Spleen (tissue), 11 donors: ENCODE results near the gene LCT. TPM values are rescaled to one million over a fixed set of nuclear protein-coding genes. Genes with fewer than 3 reads are reported as not detected.

Source experiments
- DNase-seq: peaks from one replicate; pipeline ENCODE4 v3.0.0-alpha.2; 2020
- H3K27ac ChIP-seq, 8 donors: fragments of 200-600 bp; sonication (generic) in 7 of 8; 1 replicate in 4 of 8; 2 replicates in 4 of 8; pipeline versions ENCODE4 v1.5.0 to v1.8.0; 2016 to 2021; ENCODE audit warnings: inconsistent platforms in 4 of 8, mild to moderate bottlenecking in 4 of 8, moderate library complexity in 1 of 8
- H3K27me3 ChIP-seq, 7 donors: fragments of 200-600 bp; sonication (generic) in 6 of 7; replicated peaks in 1 of 7; 1 replicate in 4 of 7; 2 replicates in 3 of 7; pipeline versions ENCODE4 v1.5.0 to v1.8.0; 2016 to 2021; ENCODE audit warnings: inconsistent platforms in 3 of 7, mild to moderate bottlenecking in 1 of 7
- H3K36me3 ChIP-seq, 6 donors: fragments of 200-600 bp; sonication (generic) in 5 of 6; 1 replicate in 4 of 6; 2 replicates in 2 of 6; pipeline versions ENCODE4 v1.5.0 to v1.8.0; 2016 to 2021; ENCODE audit warnings: inconsistent platforms in 2 of 6
- H3K4me1 ChIP-seq, 6 donors: fragments of 200-600 bp; sonication (generic) in 5 of 6; 1 replicate in 3 of 6; 2 replicates in 3 of 6; pipeline versions ENCODE4 v1.5.0 to v1.8.0; 2016 to 2021; ENCODE audit warnings: inconsistent platforms in 3 of 6
- H3K4me3 ChIP-seq, 8 donors: fragments of 200-600 bp; sonication (generic) in 7 of 8; 1 replicate in 4 of 8; 2 replicates in 4 of 8; pipeline versions ENCODE4 v1.5.0 to v1.8.0; 2016 to 2021; ENCODE audit warnings: inconsistent platforms in 4 of 8, mild to moderate bottlenecking in 4 of 8, moderate library complexity in 2 of 8
- H3K9me3 ChIP-seq, 8 donors: fragments of 200-600 bp; sonication (generic) in 7 of 8; 1 replicate in 4 of 8; 2 replicates in 4 of 8; pipeline versions ENCODE4 v1.5.0 to v1.8.0; 2016 to 2021; ENCODE audit warnings: inconsistent platforms in 4 of 8
- CTCF ChIP-seq, 11 experiments: fragments of 200-600 bp in 7 of 11; fragments of 450-650 bp in 4 of 11; sonication (generic) in 4 of 11; IDR thresholded peaks in 8 of 11; conservative IDR thresholded peaks in 3 of 11; 1 replicate in 7 of 11; 2 replicates in 4 of 11; pipeline versions ENCODE4 v1.4.0 to v1.8.0; 2016 to 2021; ENCODE audit warnings: antibody characterized with exemption in 11 of 11, inconsistent platforms in 4 of 11, mild to moderate bottlenecking in 1 of 11
- POLR2A ChIP-seq, 3 donors: fragments of 450-650 bp; IDR thresholded peaks; one replicate each; pipeline ENCODE4 v1.5.1; 2017; ENCODE audit warnings: antibody characterized with exemption in 3 of 3, mild to moderate bottlenecking in 1 of 3
- POLR2AphosphoS5 ChIP-seq, 3 donors: sonication (generic); formaldehyde crosslinking; IDR thresholded peaks; one replicate each; pipeline ENCODE4 v1.5.1; 2017; ENCODE audit warnings: antibody characterized with exemption in 3 of 3
- WGBS, 5 donors: extraction: QIAGEN DNeasy Blood & Tissue Kit in 3 of 5; methylation state at CpG; one replicate each; pipeline versions ENCODE4 v1.1.5 to v1.1.7; 2013 to 2018; 5-methylcytosine and 5-hydroxymethylcytosine counted together
- intact Hi-C: fragments of 100-400 bp; cut with DNase I; formaldehyde crosslinking; loops from one replicate; pipeline ENCODE4 v1.15.0; 2023; ENCODE audit warnings: low total_unique reads
- polyA plus RNA-seq, 3 donors: library from polyadenylated mRNA; stranded (reverse); fragments of 200-250 nt; gene quantifications; one replicate each; pipeline ENCODE4 v1.2.1, GENCODE V29; 2013
- total RNA-seq, 7 donors: library from RNA; depleted of rRNA in 3 of 7; stranded (reverse); fragments of >200 nt in 3 of 7; fragmentation: NEBNext Ultra II Directional in 4 of 7; extraction: Animal tissue kit (Norgen Biotek cat#: 25700) in 4 of 7; gene quantifications; one replicate each; pipeline versions ENCODE4 v1.1.0 to v1.2.1, GENCODE V29; 2016 to 2021
- donor health status: healthy with polysubstance abuse.
- donor health status: DM: no; HTN: no; CAD: no; lungs with moderate emphysema.
- donor health status: DM: no; HTN: no; CAD: no.
- donor health status: Bipolar disorder and iron deficiency.
- donor health status: healthy.
- donor health status: DM: no; HTN: no; CAD: no.
- donor health status: DM: yes; HTN: yes; CAD: no.

The LCT gene
- total and polyA plus RNA-seq, 10 donors: 0.02 to 0.19 (median 0.06) TPM; not detected in 3

GRCh38 chr2:135849087-135849486, 12.1 kb upstream of the LCT start:
- peaks cover 3 to 100% (median 37%) of the 10 kb centered on the region in 6 donors for H3K36me3 ChIP-seq
- H3K27ac ChIP-seq: no peak overlapping the region
- TF ChIP-seq POLR2A (IDR thresholded peaks at IDR 0.05): no peak
- TF ChIP-seq CTCF (IDR thresholded peaks at IDR 0.05 in 8 of 11, conservative IDR thresholded peaks at IDR 0.05 in 3 of 11): no peak
- no peak for TF ChIP-seq POLR2AphosphoS5 (IDR thresholded peaks at IDR 0.05)

GRCh38 chr2:135845997-135846396, 9.0 kb upstream of the LCT start:
- H3K4me3 ChIP-seq: no peak overlapping the region
- no peaks in the 10 kb centered on the region for H3K9me3 ChIP-seq
- no peaks in the 10 kb centered on the region for H3K27me3 ChIP-seq
- peaks cover 0 to 96% (median 43%) of the 10 kb centered on the region in 6 donors for H3K36me3 ChIP-seq
- DNase-seq: no peak
- H3K27ac ChIP-seq: no peak overlapping the region
- peaks cover 0 to 3% (median 0%) of the 10 kb centered on the region in 6 donors for H3K4me1 ChIP-seq
- intact Hi-C loops: no loop called here
- TF ChIP-seq POLR2AphosphoS5 (IDR thresholded peaks at IDR 0.05) (no peak), POLR2A (IDR thresholded peaks at IDR 0.05) (no peak), CTCF (IDR thresholded peaks at IDR 0.05 in 8 of 11, conservative IDR thresholded peaks at IDR 0.05 in 3 of 11) (no peak)
- WGBS, 5 donors: 95 to 99% (median 96%) methylated on average over 5 of the region's 5 CpGs

More at GRCh38 chr2:135849087-135849486, 12.1 kb upstream of the LCT start:
- Histone ChIP-seq H3K4me1 (no peaks in the 10 kb centered on the region), H3K27me3 (no peaks in the 10 kb centered on the region), H3K9me3 (no peaks in the 10 kb centered on the region), H3K4me3 (no peak overlapping the region)
- intact Hi-C loops: no loop called here
- WGBS, 5 donors: 95 to 97% (median 96%) methylated on average over 3 of the region's 3 CpGs
- no peak for DNase-seq

GRCh38 chr2:135845257-135845656, 8.3 kb upstream of the LCT start:
- intact Hi-C loops: no loop called here
- WGBS, 5 donors: 90 to 97% (median 96%) methylated on average over 3 of the region's 3 CpGs
- no peak overlapping the region for H3K4me3 ChIP-seq
- peaks cover 0 to 94% (median 39%) of the 10 kb centered on the region in 6 donors for H3K36me3 ChIP-seq
- no peaks in the 10 kb centered on the region for H3K9me3 ChIP-seq
- no peak for DNase-seq
- no peak overlapping the region for H3K27ac ChIP-seq
- no peaks in the 10 kb centered on the region for H3K27me3 ChIP-seq
- H3K4me1 ChIP-seq: peaks cover 0 to 11% (median 5%) of the 10 kb centered on the region in 6 donors
- TF ChIP-seq POLR2AphosphoS5 (IDR thresholded peaks at IDR 0.05): no peak
- TF ChIP-seq POLR2A (IDR thresholded peaks at IDR 0.05): no peak
- no peak for TF ChIP-seq CTCF (IDR thresholded peaks at IDR 0.05 in 8 of 11, conservative IDR thresholded peaks at IDR 0.05 in 3 of 11)

- H3K36me3 ChIP-seq: peaks cover 0 to 91% (median 39%) of the 10 kb centered on the region in 6 donors
- no peak overlapping the region for H3K27ac ChIP-seq
- no peak overlapping the region for H3K4me3 ChIP-seq
- no peak for DNase-seq
- intact Hi-C loops: no loop called here
- H3K9me3 ChIP-seq: no peaks in the 10 kb centered on the region
- WGBS, 5 donors: 94 to 96% (median 95%) methylated on average over 12 of the region's 12 CpGs
- no peaks in the 10 kb centered on the region for H3K27me3 ChIP-seq
- TF ChIP-seq POLR2AphosphoS5 (IDR thresholded peaks at IDR 0.05): no peak
- TF ChIP-seq CTCF (IDR thresholded peaks at IDR 0.05 in 8 of 11, conservative IDR thresholded peaks at IDR 0.05 in 3 of 11): no peak
- TF ChIP-seq POLR2A (IDR thresholded peaks at IDR 0.05): no peak
- H3K4me1 ChIP-seq: peaks cover 0 to 18% (median 9%) of the 10 kb centered on the region in 6 donors
Observed at GRCh38 chr2:135844301-135844895, 7.4 kb upstream of the LCT start.
